Neutrophil (primary cell): ENCODE data around the gene OCIAD2.

ENCODE experiments used
- H3K27ac ChIP-seq: fragments of 200-600 bp; sonication (generic); 2 replicates; pipeline ENCODE4 v1.5.1; 2016; ENCODE audit warnings: mild to moderate bottlenecking, moderate library complexity
- H3K27me3 ChIP-seq: fragments of 200-600 bp; sonication (generic); 2 replicates; pipeline ENCODE4 v1.6.0; 2016; ENCODE audit warnings: mild to moderate bottlenecking
- H3K36me3 ChIP-seq: fragments of 200-600 bp; sonication (generic); 2 replicates; pipeline ENCODE4 v1.5.1; 2017
- H3K4me1 ChIP-seq, 2 experiments: fragments of 200-600 bp in 1 of 2; sonication (generic) in 1 of 2; 1 replicate in 1 of 2; 2 replicates in 1 of 2; pipeline versions ENCODE4 v1.5.1 to v1.6.1; 2013 to 2016; ENCODE audit warnings: low read depth in 1 of 2, low read length in 1 of 2, mild to moderate bottlenecking in 1 of 2, moderate library complexity in 1 of 2; ENCODE audit not compliant: control insufficient read depth in 1 of 2, insufficient read depth in 1 of 2
- H3K4me3 ChIP-seq, 2 experiments: fragments of 200-600 bp in 1 of 2; sonication (generic) in 1 of 2; 1 replicate in 1 of 2; 2 replicates in 1 of 2; pipeline ENCODE4 v1.5.1; 2013 to 2016; ENCODE audit warnings: low read depth in 1 of 2, low read length in 1 of 2, mild to moderate bottlenecking in 1 of 2, moderate library complexity in 1 of 2
- H3K9me3 ChIP-seq: fragments of 200-600 bp; sonication (generic); 2 replicates; pipeline ENCODE4 v1.5.1; 2016
- TF ChIP-seq, protein P1 (sequence below): fragments of 200-600 bp; sonication (generic); IDR thresholded peaks from 2 replicates; pipeline ENCODE4 v1.5.1; 2016; ENCODE audit warnings: antibody characterized with exemption

Gene OCIAD2

DNA sequence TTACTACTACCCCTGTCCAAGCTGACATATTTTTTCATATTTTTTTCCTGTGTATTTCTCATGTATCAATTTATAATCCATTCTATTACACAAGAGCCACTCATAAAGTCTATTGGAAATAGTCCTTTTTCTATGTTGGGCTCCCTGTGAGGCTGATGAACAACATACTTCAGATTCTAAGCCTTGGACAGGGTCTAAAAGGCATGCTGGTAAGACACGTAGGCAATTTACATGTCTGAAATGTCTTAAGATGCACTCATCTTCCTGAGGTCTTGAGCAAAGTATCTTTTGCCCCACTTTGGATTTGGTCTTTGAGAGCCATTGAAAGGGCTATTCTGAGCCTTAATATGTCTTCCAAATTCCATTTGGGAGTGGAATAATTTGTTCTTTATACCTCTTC, 43.9 kb downstream of the OCIAD2 start:
- TF ChIP-seq, protein P1, sequence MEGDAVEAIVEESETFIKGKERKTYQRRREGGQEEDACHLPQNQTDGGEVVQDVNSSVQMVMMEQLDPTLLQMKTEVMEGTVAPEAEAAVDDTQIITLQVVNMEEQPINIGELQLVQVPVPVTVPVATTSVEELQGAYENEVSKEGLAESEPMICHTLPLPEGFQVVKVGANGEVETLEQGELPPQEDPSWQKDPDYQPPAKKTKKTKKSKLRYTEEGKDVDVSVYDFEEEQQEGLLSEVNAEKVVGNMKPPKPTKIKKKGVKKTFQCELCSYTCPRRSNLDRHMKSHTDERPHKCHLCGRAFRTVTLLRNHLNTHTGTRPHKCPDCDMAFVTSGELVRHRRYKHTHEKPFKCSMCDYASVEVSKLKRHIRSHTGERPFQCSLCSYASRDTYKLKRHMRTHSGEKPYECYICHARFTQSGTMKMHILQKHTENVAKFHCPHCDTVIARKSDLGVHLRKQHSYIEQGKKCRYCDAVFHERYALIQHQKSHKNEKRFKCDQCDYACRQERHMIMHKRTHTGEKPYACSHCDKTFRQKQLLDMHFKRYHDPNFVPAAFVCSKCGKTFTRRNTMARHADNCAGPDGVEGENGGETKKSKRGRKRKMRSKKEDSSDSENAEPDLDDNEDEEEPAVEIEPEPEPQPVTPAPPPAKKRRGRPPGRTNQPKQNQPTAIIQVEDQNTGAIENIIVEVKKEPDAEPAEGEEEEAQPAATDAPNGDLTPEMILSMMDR, result no peak
- H3K27me3 ChIP-seq, result no peaks in the 10 kb centered on the region
- H3K4me3 ChIP-seq, result no peak overlapping the region
- peaks cover 36% of the 10 kb centered on the region for H3K36me3 ChIP-seq
- H3K9me3 ChIP-seq, result no peaks in the 10 kb centered on the region
- H3K27ac ChIP-seq, result no peak overlapping the region
- H3K4me1 ChIP-seq, result peaks cover 0 to 4% of the 10 kb centered on the region in 2 experiments

DNA sequence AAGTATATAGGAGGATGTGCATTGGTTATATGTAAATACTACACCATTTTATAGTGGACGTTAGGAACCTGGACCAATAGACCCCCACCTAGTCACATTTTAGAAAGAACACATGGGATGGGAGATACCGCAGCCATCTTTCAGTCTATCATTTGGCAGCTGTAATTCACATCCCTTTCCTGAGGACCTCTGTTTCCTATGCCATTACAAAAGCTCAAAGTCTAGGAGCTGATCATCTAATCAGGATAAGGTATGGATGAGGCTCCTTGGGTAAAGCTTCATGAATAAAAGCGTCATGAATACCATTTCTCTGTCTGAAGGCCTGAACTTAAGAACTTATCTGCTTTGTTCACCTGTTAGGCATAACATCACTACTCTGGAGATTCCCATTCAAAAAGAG, 44.5 kb downstream of the OCIAD2 start:
- Histone ChIP-seq H3K4me1 (peaks cover 0 to 4% of the 10 kb centered on the region in 2 experiments), H3K4me3 (no peak overlapping the region), H3K36me3 (peaks cover 42% of the 10 kb centered on the region), H3K9me3 (no peaks in the 10 kb centered on the region), H3K27me3 (no peaks in the 10 kb centered on the region), H3K27ac (no peak overlapping the region)
- TF ChIP-seq, protein P1, result no peak

DNA sequence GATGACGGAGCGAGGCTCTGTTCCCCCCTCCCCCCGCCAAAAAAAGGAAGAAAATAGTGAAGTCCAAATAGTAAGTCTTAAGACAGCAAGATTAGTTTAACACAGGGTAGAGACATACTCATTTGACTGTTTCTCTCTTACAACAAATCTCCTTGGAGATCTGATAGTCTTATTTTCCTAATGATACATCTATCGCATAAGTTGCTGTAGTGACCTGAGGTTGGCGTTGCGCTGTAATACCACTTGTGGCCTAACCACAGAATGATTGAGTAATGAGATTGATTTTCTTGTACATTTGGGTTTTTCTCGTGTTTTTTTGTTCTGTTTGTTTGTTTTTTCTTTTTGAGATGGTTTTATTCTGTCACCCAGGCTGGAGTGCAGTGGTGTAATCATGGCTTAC, 48.4 kb downstream of the OCIAD2 start:
- Histone ChIP-seq H3K4me1 (peaks cover 0 to 4% of the 10 kb centered on the region in 2 experiments), H3K36me3 (peaks cover 69% of the 10 kb centered on the region), H3K4me3 (no peak overlapping the region), H3K27ac (no peak overlapping the region), H3K27me3 (no peaks in the 10 kb centered on the region), H3K9me3 (no peaks in the 10 kb centered on the region)
- TF ChIP-seq, protein P1, result no peak

DNA sequence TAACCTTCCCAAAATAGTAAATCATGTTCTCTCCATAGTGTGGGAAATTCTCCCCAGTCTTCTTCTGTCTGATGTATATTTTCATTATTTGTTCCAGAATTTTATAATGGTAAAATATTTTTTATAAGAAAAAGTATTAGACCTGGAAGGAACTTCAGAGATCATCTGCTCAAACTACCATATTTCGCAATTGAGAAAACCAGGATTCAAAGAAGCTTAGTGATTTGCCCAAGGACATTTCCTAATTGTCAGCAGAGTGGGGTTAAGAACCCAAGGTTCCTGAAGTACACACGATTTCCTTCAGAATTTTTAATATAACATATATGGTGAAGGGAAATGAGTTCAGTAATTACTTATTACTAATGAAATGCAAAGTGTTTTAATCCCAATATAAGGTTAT, 51.6 kb downstream of the OCIAD2 start:
- Histone ChIP-seq H3K36me3 (peaks cover 77% of the 10 kb centered on the region), H3K4me3 (no peak overlapping the region), H3K9me3 (no peaks in the 10 kb centered on the region), H3K27ac (no peak overlapping the region), H3K4me1 (peaks cover 0 to 4% of the 10 kb centered on the region in 2 experiments), H3K27me3 (no peaks in the 10 kb centered on the region)
- TF ChIP-seq, protein P1, result no peak

DNA sequence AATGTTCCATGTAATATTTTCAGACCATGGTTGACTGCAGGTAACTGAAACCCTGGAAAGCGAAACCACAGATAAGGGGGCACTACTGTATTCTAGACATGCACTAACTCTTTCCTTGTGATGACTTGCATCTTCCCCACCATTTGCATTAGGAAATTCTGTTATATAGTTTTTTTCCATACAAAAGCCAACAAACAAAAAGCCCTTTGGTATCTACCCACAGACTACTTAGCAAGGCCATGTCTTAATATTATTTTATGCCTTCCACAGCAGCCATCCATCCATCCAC, 52.2 kb downstream of the OCIAD2 start:
- Histone ChIP-seq H3K9me3 (no peaks in the 10 kb centered on the region), H3K27me3 (no peaks in the 10 kb centered on the region), H3K27ac (no peak overlapping the region), H3K4me1 (peaks cover 0 to 4% of the 10 kb centered on the region in 2 experiments), H3K36me3 (peaks cover 76% of the 10 kb centered on the region), H3K4me3 (no peak overlapping the region)
- TF ChIP-seq, protein P1, result no peak
